HepG2 (cell line): ENCODE results near the gene CFAP119. TPM values are rescaled to one million over a fixed set of nuclear protein-coding genes. Genes with fewer than 3 reads are reported as not detected.

Source experiments
- ATAC-seq: fragments of 200-7000 bp; cut with Tn5 transposase; 3 replicates; pipeline ENCODE4 v1.9.1; 2020; ENCODE audit warnings: mild to moderate bottlenecking, moderate library complexity
- BruUV-seq: library from RNA; stranded (reverse); fragments of 400-500 nt; replicated peaks from 2 replicates; lab custom pipeline; 2021; lab: Mats Ljungman, UMichigan
- CTCF ChIA-PET: fragments of 300-600 bp; formaldehyde crosslinking; extraction: SDS; loops from one replicate; lab custom pipeline; 2021; ENCODE audit warnings: low total read pairs, inconsistent platforms, low intra/inter-chr PET ratio; lab: Yijun Ruan, JAX
- POLR2A ChIA-PET: fragments of 350-600 bp; sonication (Branson Sonifier 250); formaldehyde crosslinking; loops from one replicate; lab custom pipeline; 2020; ENCODE audit warnings: antibody characterized with exemption, inconsistent platforms; lab: Yijun Ruan, JAX
- DNase-seq: peaks from one replicate; pipeline ENCODE4 v3.0.0-alpha.2; 2015; ENCODE audit warnings: low spot score
- FAIRE-seq: peaks from 3 replicates; lab custom pipeline; 2011; peaks lifted over from hg19 to GRCh38; lab: Jason Lieb, UNC
- H2AFZ ChIP-seq: one replicate; pipeline ENCODE4 v1.6.1; 2011; ENCODE audit warnings: low read length, inconsistent platforms
- H3K27ac ChIP-seq: fragments of 300-600 bp; 3 replicates; pipeline ENCODE4 v1.8.0; 2011; ENCODE audit warnings: mixed run types, mild to moderate bottlenecking, mixed read lengths, low read length, inconsistent platforms; ENCODE audit not compliant: insufficient read depth; ENCODE audit errors: extremely low read length
- H3K27me3 ChIP-seq, 2 experiments: fragments of 200-600 bp in 1 of 2; 2 replicates in 1 of 2; 3 replicates in 1 of 2; pipeline versions ENCODE4 v1.6.0 to v1.8.0; 2011; ENCODE audit warnings: low read length in 2 of 2, mild to moderate bottlenecking in 2 of 2, moderate library complexity in 2 of 2, inconsistent platforms in 1 of 2; ENCODE audit not compliant: insufficient read depth in 2 of 2, control insufficient read depth in 1 of 2
- H3K36me3 ChIP-seq, 2 experiments: fragments of 200-600 bp in 1 of 2; replicated peaks in 1 of 2; 2 replicates in 1 of 2; 3 replicates in 1 of 2; pipeline versions ENCODE4 v1.5.1 to v1.8.0; 2011; ENCODE audit warnings: low read length in 2 of 2, inconsistent platforms in 1 of 2; ENCODE audit not compliant: insufficient read depth in 2 of 2, control insufficient read depth in 1 of 2
- H3K4me1 ChIP-seq: 2 replicates; pipeline ENCODE4 v1.5.1; 2012; ENCODE audit warnings: low read length, inconsistent platforms; ENCODE audit not compliant: insufficient read depth
- H3K4me2 ChIP-seq: 2 replicates; pipeline ENCODE4 v1.6.0; 2011; ENCODE audit warnings: low read depth, low read length, inconsistent platforms
- H3K4me3 ChIP-seq, 3 experiments: fragments of 200-600 bp in 1 of 3; sonication (generic), shearing (Covaris generic) in 1 of 3; replicated peaks in 1 of 3; 2 replicates each; pipeline ENCODE4 v1.5.1; 2011 to 2016; ENCODE audit warnings: low read length in 3 of 3, inconsistent platforms in 2 of 3, low read depth in 2 of 3, mild to moderate bottlenecking in 2 of 3, control low read depth in 1 of 3, mixed read lengths in 1 of 3; ENCODE audit not compliant: insufficient read depth in 1 of 3
- H3K79me2 ChIP-seq: one replicate; pipeline ENCODE4 v1.6.1; 2011; ENCODE audit warnings: low read length, inconsistent platforms; ENCODE audit not compliant: insufficient read depth
- H3K9ac ChIP-seq: 2 replicates; pipeline ENCODE4 v1.6.0; 2011; ENCODE audit warnings: mild to moderate bottlenecking, low read depth, low read length, inconsistent platforms; ENCODE audit not compliant: insufficient read depth
- H3K9me3 ChIP-seq: 2 replicates; pipeline ENCODE4 v1.5.1; 2012; ENCODE audit warnings: mild to moderate bottlenecking, low read length
- H4K20me1 ChIP-seq: 2 replicates; pipeline ENCODE4 v1.6.0; 2011; ENCODE audit warnings: inconsistent platforms, mild to moderate bottlenecking, low read length, moderate library complexity; ENCODE audit not compliant: insufficient read depth
- EZH2 ChIP-seq: conservative IDR thresholded peaks from 2 replicates; pipeline ENCODE4 v1.6.1; 2012; ENCODE audit warnings: mild to moderate bottlenecking, low read depth, low read length, moderate library complexity
- HOXA5 ChIP-seq: sonication (generic); formaldehyde crosslinking; IDR thresholded peaks from 2 replicates; pipeline ENCODE4 v1.4.0; 2020; ENCODE audit warnings: missing genetic modification reagents
- IRF9 ChIP-seq: sonication (generic); formaldehyde crosslinking; IDR thresholded peaks from 2 replicates; pipeline ENCODE4 v1.8.0; 2022; ENCODE audit warnings: missing genetic modification reagents, mild to moderate bottlenecking, borderline replicate concordance
- MTA1 ChIP-seq: sonication (generic); formaldehyde crosslinking; IDR thresholded peaks from 2 replicates; pipeline ENCODE4 v1.4.0; 2020; ENCODE audit warnings: missing genetic modification reagents, mild to moderate bottlenecking, borderline replicate concordance
- RARA ChIP-seq: IDR thresholded peaks from 2 replicates; pipeline ENCODE4 v1.6.1; 2016; ENCODE audit warnings: missing genetic modification reagents, missing compliant biosample characterization
- ZBTB10 ChIP-seq: sonication (generic); formaldehyde crosslinking; IDR thresholded peaks from 2 replicates; pipeline ENCODE4 v1.4.0; 2020; ENCODE audit warnings: missing genetic modification reagents, borderline replicate concordance
- ZNF234 ChIP-seq: sonication (generic); formaldehyde crosslinking; conservative IDR thresholded peaks from 2 replicates; pipeline ENCODE4 v1.5.1; 2020; ENCODE audit warnings: mild to moderate bottlenecking, missing genetic modification reagents
- ZNF331 ChIP-seq: sonication (generic); formaldehyde crosslinking; IDR thresholded peaks from 2 replicates; pipeline ENCODE4 v1.4.0; 2020; ENCODE audit warnings: missing genetic modification reagents
- ZNF670 ChIP-seq: sonication (generic); formaldehyde crosslinking; IDR thresholded peaks from 2 replicates; pipeline ENCODE4 v1.8.0; 2022; ENCODE audit warnings: mild to moderate bottlenecking, missing genetic modification reagents, borderline replicate concordance
- ZNF672 ChIP-seq: sonication (generic); formaldehyde crosslinking; IDR thresholded peaks from 2 replicates; pipeline ENCODE4 v1.8.1; 2022; ENCODE audit warnings: missing genetic modification reagents
- ZNF773 ChIP-seq: sonication (generic); formaldehyde crosslinking; IDR thresholded peaks from 2 replicates; pipeline ENCODE4 v1.4.0; 2020; ENCODE audit warnings: missing genetic modification reagents, borderline replicate concordance
- ZNF776 ChIP-seq: sonication (generic); formaldehyde crosslinking; IDR thresholded peaks from 2 replicates; pipeline ENCODE4 v1.4.0; 2020; ENCODE audit warnings: mild to moderate bottlenecking, missing genetic modification reagents
- WGBS: methylation state at CpG from one replicate; pipeline ENCODE4 v1.1.6; 2017; ENCODE audit warnings: low lambda C conversion rate; 5-methylcytosine and 5-hydroxymethylcytosine counted together
- in situ Hi-C: cut with HindIII; loops from 2 replicates; pipeline ENCODE4 v1.10.0; 2017; ENCODE audit warnings: low pct_unique_long_range_greater_than_20kb; ENCODE audit not compliant: extremely low pct_ligation_motif_present
- intact Hi-C: fragments of 100-400 bp; cut with micrococcal nuclease; formaldehyde crosslinking; loops from one replicate; pipeline ENCODE4 v1.10.0; 2022; ENCODE audit not compliant: unreplicated experiment
- polyA plus RNA-seq, 8 experiments: library from polyadenylated mRNA; depleted of rRNA in 3 of 8; stranded (reverse) in 7 of 8; unstranded in 1 of 8; fragments of >200 nt; fragmentation: Illumina TruSeq in 4 of 8; extraction: Trizol in 4 of 8; gene quantifications; 2 replicates each; pipeline versions ENCODE4 v1.2.1 to v1.2.3, GENCODE V29; 2011 to 2016; ENCODE audit warnings: low read depth in 4 of 8, missing spikeins in 1 of 8, mixed read lengths in 1 of 8; ENCODE audit not compliant: insufficient read depth in 1 of 8
- total RNA-seq, 5 experiments: library from RNA; depleted of rRNA; stranded (reverse); fragments of >200 nt; fragmentation: Illumina TruSeq; extraction: Trizol; gene quantifications; 2 replicates each; pipeline ENCODE4 v1.2.3, GENCODE V29; 2016; ENCODE audit warnings: low read depth in 1 of 5
- TF ChIP-seq, protein P1 (sequence below): sonication (generic); formaldehyde crosslinking; IDR thresholded peaks from 2 replicates; pipeline ENCODE4 v1.9.0; 2022; ENCODE audit warnings: missing genetic modification reagents, mild to moderate bottlenecking, borderline replicate concordance
- TF ChIP-seq, protein P2 (sequence below): sonication (generic); formaldehyde crosslinking; IDR thresholded peaks from 2 replicates; pipeline ENCODE4 v1.4.0; 2020; ENCODE audit warnings: missing genetic modification reagents
- TF ChIP-seq, protein P3 (sequence below): sonication (generic); formaldehyde crosslinking; IDR thresholded peaks from 2 replicates; pipeline ENCODE4 v1.8.0; 2022; ENCODE audit warnings: mild to moderate bottlenecking, missing genetic modification reagents, moderate library complexity

The CFAP119 gene
- total and polyA plus RNA-seq, 2 of the 13 experiments (the other 11 are each of a cell fraction or from before 2014, with no cell fraction given): 6.4 TPM

DNA sequence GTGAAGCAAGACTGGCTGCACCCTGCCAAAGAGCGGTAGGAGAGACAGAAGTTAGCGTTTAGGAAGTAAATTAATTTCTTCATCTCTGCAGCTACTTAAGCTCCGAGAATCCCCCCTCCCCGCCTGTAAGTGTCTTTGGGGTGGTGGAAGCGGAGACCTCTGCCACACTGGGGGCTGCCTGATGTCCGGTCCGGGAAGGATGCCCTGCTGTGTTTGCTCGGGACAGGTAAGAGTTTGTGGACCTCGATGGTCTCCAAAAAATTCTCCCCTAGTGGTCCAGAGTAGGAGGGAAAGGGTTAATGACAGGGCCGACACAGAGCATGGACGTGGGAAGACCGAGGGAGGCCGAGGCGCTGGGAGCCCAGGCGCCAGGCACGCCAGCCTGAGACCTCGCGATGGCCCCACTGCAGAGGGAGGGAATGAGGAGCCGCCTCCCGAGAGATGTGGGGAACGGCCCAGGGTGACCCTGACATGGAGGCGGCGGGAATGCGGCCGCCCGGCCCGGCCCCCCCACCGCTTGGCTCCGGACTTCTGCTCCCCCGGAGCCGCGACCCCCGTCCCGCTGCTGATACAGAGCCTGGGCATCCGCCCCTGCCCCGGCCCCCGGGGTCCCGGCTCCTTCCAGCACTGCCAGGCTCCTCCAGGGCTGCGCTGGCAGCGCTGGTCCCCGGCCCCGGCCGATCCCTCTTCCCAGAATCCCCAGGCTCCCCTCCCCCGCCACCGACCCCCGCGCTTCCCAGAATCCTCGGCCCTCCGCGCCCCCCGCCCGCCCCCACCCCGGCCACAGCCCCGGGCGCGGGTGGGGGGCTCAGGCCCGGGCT, 24.5 kb upstream of the CFAP119 start:
- Histone ChIP-seq H3K27ac (peak overlapping the region; percentile 78), H3K27me3 (no peaks in the 10 kb centered on the region; a peak in 2 of 5 replicates), H3K36me3 (peaks cover 19 to 29% of the 10 kb centered on the region in 2 experiments), H3K9ac (peak overlapping the region; percentile 95), H2AFZ (no peak overlapping the region), H3K79me2 (peaks cover 29% of the 10 kb centered on the region), H3K9me3 (no peaks in the 10 kb centered on the region), H3K4me3 (peak overlapping the region; percentile 99 to 100 (median 100)), H3K4me2 (peak overlapping the region; percentile 92), H4K20me1 (no peaks in the 10 kb centered on the region), H3K4me1 (peaks cover 30% of the 10 kb centered on the region)
- ChIA-PET CTCF (interaction anchor here (1.0 kb wide), 1 partner anchor 28 kb away, joined by 3 read pairs; no protein-coding TSS in a partner anchor), POLR2A (interaction anchor here (0.6 to 2.9 kb wide), 17 partner anchors 9 to 157 kb away, joined by 3 to 257 read pairs (median 8); partner anchors contain the start of gene PHKG2)
- FAIRE-seq (no peak), ATAC-seq (peak; percentile 78), DNase-seq (peak; percentile 60)
- WGBS: 11% methylated on average over 42 of the region's 57 CpGs
- no TSS peak for BruUV-seq
- in situ Hi-C loops: no loop called here
- intact Hi-C loops: loop anchor here (5.0 kb wide), 1 partner anchor 211 kb away; no protein-coding TSS in a partner anchor
- 0 out of 2 replicates have a peak, but pooled peaks have one; percentile 12 for TF ChIP-seq ZNF331 (CRISPR knock-in tag)
- TF ChIP-seq ZNF773 (CRISPR knock-in tag): peak; percentile 83; the same call in 1 of the 2 replicates
- TF ChIP-seq, protein P1, sequence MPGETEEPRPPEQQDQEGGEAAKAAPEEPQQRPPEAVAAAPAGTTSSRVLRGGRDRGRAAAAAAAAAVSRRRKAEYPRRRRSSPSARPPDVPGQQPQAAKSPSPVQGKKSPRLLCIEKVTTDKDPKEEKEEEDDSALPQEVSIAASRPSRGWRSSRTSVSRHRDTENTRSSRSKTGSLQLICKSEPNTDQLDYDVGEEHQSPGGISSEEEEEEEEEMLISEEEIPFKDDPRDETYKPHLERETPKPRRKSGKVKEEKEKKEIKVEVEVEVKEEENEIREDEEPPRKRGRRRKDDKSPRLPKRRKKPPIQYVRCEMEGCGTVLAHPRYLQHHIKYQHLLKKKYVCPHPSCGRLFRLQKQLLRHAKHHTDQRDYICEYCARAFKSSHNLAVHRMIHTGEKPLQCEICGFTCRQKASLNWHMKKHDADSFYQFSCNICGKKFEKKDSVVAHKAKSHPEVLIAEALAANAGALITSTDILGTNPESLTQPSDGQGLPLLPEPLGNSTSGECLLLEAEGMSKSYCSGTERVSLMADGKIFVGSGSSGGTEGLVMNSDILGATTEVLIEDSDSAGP (CRISPR knock-in tag): no peak
- TF ChIP-seq ZBTB10 (CRISPR knock-in tag): 0 out of 2 replicates have a peak, but pooled peaks have one; percentile 30
- TF ChIP-seq IRF9 (CRISPR knock-in tag): 0 out of 2 replicates have a peak, but pooled peaks have one; percentile 74
- peak; percentile 46; the same call in 1 of the 2 replicates for TF ChIP-seq ZNF234 (CRISPR knock-in tag)
- TF ChIP-seq ZNF670: peak; percentile 21; the same call in 1 of the 2 replicates
- TF ChIP-seq RARA (CRISPR knock-in tag): peak; percentile 35; the same call in 1 of the 2 replicates
- TF ChIP-seq ZNF672 (CRISPR knock-in tag): peak; percentile 74; the same call in 1 of the 2 replicates
- TF ChIP-seq, protein P2, sequence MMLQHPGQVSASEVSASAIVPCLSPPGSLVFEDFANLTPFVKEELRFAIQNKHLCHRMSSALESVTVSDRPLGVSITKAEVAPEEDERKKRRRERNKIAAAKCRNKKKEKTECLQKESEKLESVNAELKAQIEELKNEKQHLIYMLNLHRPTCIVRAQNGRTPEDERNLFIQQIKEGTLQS (CRISPR knock-in tag): no peak
- TF ChIP-seq ZNF776 (CRISPR knock-in tag): peak; percentile 79; the same call in 1 of the 2 replicates
- TF ChIP-seq, protein P3, sequence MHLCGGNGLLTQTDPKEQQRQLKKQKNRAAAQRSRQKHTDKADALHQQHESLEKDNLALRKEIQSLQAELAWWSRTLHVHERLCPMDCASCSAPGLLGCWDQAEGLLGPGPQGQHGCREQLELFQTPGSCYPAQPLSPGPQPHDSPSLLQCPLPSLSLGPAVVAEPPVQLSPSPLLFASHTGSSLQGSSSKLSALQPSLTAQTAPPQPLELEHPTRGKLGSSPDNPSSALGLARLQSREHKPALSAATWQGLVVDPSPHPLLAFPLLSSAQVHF (CRISPR knock-in tag): no peak
- peak; percentile 42; the same call in 1 of the 2 replicates for TF ChIP-seq HOXA5 (CRISPR knock-in tag)
- no peak for TF ChIP-seq EZH2
- no peak; the same call in 1 of the 2 replicates for TF ChIP-seq MTA1 (CRISPR knock-in tag)
